HuH-7.5 (cell line): Measurements from ENCODE around the gene GPRC5C.
"Not testable (repeated sequence)": the region's sequence is repeated elsewhere in the genome, so short reads cannot be mapped to it uniquely, and the experiment has no call there.

ENCODE experiments used
- DNase-seq: peaks from one replicate; pipeline ENCODE4 v3.0.0; 2011; ENCODE audit warnings: low spot score

The GPRC5C gene

DNA sequence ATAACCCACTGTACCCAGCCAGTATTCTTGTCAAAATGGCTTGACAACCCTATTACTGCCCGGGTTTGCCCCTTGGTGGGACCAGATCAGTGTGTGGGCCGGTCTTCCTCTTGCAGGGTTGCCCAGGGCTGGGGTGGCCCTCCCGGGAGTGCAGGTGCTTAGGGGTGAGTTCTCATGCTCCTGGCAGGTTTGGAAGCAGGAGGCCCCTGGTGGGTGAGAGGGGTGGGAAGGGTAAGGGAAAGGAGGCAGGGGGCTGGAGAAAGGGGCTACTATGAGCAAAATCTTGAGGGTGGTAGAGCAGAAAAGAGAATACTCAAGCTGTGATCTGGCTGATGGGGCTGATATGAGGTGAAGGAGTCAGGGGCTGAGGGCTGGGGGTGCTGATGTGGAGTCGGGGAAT lies 41.0 kb downstream of the GPRC5C start:
- no peak for DNase-seq

- no peak for DNase-seq
These were observed 41.4 kb downstream of the GPRC5C start for GRCh38 chr17:74473294-74473693.

DNA sequence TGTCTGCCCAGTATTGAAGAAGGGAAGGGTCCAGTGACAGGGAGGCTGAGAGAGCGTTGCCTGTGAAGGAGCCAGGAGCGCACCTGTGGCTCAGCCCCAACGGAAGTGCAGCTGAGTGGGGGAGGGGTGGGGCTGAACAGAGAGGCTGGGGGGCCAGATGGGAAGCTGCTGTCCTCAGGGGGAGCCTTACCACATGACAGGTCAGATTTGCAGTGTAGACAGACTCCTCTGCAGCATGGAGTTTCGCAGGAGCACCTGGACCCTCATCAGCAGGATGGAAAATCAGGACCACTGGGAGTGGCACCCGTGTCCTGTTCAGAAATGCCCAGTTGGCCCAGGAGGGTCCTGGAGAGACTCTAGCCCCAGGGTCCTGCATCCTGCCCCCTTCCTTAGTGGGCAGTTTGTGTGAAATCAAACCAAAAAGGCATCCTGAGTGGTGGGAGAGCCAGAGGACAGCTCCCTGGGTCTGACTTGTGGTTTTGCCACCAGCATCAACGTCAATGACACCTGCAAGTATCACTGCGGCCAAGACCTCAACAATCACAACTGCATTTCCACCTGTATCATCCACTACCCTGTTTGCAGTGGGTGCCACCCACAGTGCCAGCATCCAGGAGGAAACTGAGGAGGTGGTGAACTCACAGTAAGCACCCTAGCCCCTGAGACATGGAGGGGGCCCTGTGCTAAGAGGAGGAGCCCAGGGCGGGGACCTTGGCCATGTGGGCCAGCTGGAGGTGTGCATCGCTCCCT lies 42.3 kb downstream of the GPRC5C start:
- no peak for DNase-seq

DNA sequence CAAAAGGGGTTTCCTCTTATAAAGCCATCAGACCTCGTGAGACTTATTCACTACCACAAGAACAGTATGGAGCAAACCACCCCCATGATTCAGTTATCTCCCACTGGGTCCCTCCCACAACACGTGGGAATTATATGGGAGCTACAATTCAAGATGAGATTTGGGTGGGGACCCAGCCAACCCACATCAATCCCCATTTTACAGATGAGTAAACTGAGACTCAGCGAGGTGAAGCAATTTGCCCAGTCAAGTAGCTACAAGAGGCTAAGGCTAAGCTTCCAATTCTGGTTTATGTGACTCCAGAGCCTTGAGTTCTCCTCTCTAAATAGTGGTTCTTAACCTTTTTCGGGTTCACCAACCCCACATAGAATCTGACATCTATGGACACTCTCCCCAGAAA lies 43.3 kb downstream of the GPRC5C start:
- DNase-seq: no peak

DNA sequence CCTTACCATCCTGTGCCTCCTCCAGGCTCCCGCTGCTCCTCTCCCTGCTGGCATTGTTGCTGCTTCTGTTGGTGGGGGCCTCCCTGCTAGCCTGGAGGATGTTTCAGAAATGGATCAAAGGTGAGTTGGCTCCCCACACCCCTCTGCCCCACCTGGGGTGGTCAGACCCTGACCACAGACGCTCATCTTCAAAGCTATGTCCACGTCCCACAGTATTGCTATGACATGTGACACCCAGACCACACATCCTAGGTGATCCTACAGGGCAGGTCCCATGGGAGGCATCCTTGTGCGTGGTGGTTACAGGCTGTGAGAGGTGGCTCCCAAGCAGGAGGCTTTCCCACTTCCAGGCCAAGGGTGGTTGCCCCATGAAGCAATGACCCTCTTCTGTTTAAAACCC lies 45.5 kb downstream of the GPRC5C start:
- no peak for DNase-seq

DNA sequence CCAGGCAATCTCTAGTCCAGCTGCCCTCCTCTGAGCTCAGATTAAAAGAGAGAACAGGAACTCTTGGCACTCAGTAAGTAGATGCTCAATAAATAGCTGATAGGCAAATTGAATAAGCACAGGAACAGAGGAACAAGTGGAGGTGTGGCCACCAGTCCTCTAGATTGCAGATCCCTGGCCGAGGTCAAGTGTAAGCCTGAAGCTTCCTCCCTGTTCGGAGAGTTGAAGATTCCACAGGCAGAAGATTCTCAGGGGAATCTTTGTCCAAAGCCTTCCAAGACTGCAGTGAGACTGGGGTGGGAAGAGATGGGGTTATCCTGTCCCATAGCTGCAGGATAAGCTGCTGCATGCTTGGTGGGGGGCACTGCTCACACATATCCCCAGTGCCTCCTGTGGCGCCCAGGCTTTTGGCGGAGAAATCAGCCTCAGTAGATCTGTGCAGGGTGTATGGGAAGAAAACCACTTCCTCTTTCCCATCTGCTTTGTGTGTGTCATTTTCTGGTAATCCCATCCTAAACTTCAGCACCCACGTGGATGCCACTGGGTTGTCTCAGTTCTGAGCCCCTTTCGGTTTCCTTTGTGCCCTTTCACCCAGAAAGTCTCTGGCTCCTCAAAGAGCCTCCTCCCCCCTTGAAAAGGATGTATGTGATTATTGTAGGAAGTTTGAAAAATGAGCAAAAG lies 46.7 kb downstream of the GPRC5C start:
- no peak for DNase-seq

- no peak for DNase-seq
These were observed 48.4 kb downstream of the GPRC5C start for GRCh38 chr17:74480290-74480689.

- no peak for DNase-seq
These were observed 49.7 kb downstream of the GPRC5C start for GRCh38 chr17:74481621-74482020.

- DNase-seq: no peak
These were observed 52.2 kb downstream of the GPRC5C start for GRCh38 chr17:74484066-74484465.

- no peak for DNase-seq
These were observed 53.3 kb downstream of the GPRC5C start for GRCh38 chr17:74485022-74485743.

- no peak for DNase-seq
These were observed 54.0 kb downstream of the GPRC5C start for GRCh38 chr17:74485841-74486240.

GRCh38 chr17:74488276-74488675 lies 56.4 kb downstream of the GPRC5C start:
- not testable (repeated sequence) for DNase-seq

- no peak for DNase-seq
These were observed 58.8 kb downstream of the GPRC5C start for GRCh38 chr17:74490716-74491115.

GRCh38 chr17:74491626-74492025 lies 59.7 kb downstream of the GPRC5C start:
- no peak for DNase-seq

- peak; percentile 54 for DNase-seq
These were observed 61.5 kb downstream of the GPRC5C start for GRCh38 chr17:74493331-74493833.
